OCI-LY1 (cell line): ENCODE results near the gene PLXDC1.

ENCODE experiments used
- H2AFZ ChIP-seq: fragments of 200-600 bp; sonication (generic), shearing (Covaris generic); 2 replicates; pipeline ENCODE4 v1.6.0; 2014; ENCODE audit warnings: antibody characterized with exemption, mild to moderate bottlenecking, low read length
- H3F3A ChIP-seq: fragments of 200-600 bp; sonication (generic), shearing (Covaris generic); 2 replicates; pipeline ENCODE4 v1.6.0; 2014; ENCODE audit warnings: mild to moderate bottlenecking, antibody characterized with exemption, low read length, moderate library complexity; ENCODE audit not compliant: insufficient read depth
- H3K27ac ChIP-seq: fragments of 200-600 bp; sonication (generic); 2 replicates; pipeline ENCODE4 v1.5.1; 2014; ENCODE audit warnings: low read length, mixed run types, mild to moderate bottlenecking, low read depth; ENCODE audit not compliant: poor library complexity, severe bottlenecking
- H3K27me3 ChIP-seq: fragments of 200-600 bp; sonication (generic); 2 replicates; pipeline ENCODE4 v1.6.0; 2014; ENCODE audit warnings: antibody characterized with exemption, mild to moderate bottlenecking, low read length, moderate library complexity; ENCODE audit not compliant: insufficient read depth
- H3K36me3 ChIP-seq: fragments of 200-600 bp; sonication (generic); 2 replicates; pipeline ENCODE4 v1.6.1; 2014; ENCODE audit warnings: mild to moderate bottlenecking, antibody characterized with exemption, low read length, moderate library complexity, mixed read lengths; ENCODE audit not compliant: insufficient read depth
- H3K4me1 ChIP-seq: fragments of 200-600 bp; sonication (generic); 2 replicates; pipeline ENCODE4 v1.5.1; 2014; ENCODE audit warnings: mild to moderate bottlenecking, low read length, moderate library complexity; ENCODE audit not compliant: insufficient read depth, severe bottlenecking
- H3K4me2 ChIP-seq: fragments of 200-600 bp; sonication (generic), shearing (Covaris generic); 2 replicates; pipeline ENCODE4 v1.6.1; 2014; ENCODE audit warnings: low read length
- H3K4me3 ChIP-seq: fragments of 200-600 bp; sonication (generic); 2 replicates; pipeline ENCODE4 v1.5.1; 2014; ENCODE audit warnings: low read length, low read depth, mild to moderate bottlenecking, mixed read lengths; ENCODE audit not compliant: poor library complexity, severe bottlenecking
- H3K79me2 ChIP-seq: fragments of 200-600 bp; shearing (Covaris generic); 2 replicates; pipeline ENCODE4 v1.6.1; 2016; ENCODE audit warnings: mixed run types, low read length, mixed read lengths; ENCODE audit not compliant: insufficient read depth
- H3K9ac ChIP-seq: fragments of 200-600 bp; sonication (generic), shearing (Covaris generic); 2 replicates; pipeline ENCODE4 v1.6.1; 2014; ENCODE audit warnings: mild to moderate bottlenecking, low read length, mixed read lengths
- H3K9me2 ChIP-seq: fragments of 200-600 bp; sonication (generic), shearing (Covaris generic); 2 replicates; pipeline ENCODE4 v1.6.1; 2014; ENCODE audit warnings: low read depth, mild to moderate bottlenecking, low read length, mixed read lengths
- H3K9me3 ChIP-seq: fragments of 200-600 bp; shearing (Covaris generic); 2 replicates; pipeline ENCODE4 v1.6.1; 2014; ENCODE audit warnings: low read length, mixed read lengths
- H4K20me1 ChIP-seq: fragments of 200-600 bp; sonication (generic), shearing (Covaris generic); 2 replicates; pipeline ENCODE4 v1.6.0; 2016; ENCODE audit warnings: mild to moderate bottlenecking, low read length; ENCODE audit not compliant: insufficient read depth
- CTCF ChIP-seq: fragments of 200-600 bp; sonication (generic), shearing (Covaris generic); IDR thresholded peaks from 2 replicates; pipeline ENCODE4 v1.5.1; 2017; ENCODE audit warnings: mild to moderate bottlenecking, antibody characterized with exemption, low read length, moderate library complexity, mixed read lengths
- EZH2 ChIP-seq: fragments of 200-600 bp; sonication (generic), shearing (Covaris generic); IDR thresholded peaks from 2 replicates; pipeline ENCODE4 v1.8.0; 2017; ENCODE audit warnings: borderline replicate concordance, mixed run types, mild to moderate bottlenecking, antibody characterized with exemption, low read length, moderate library complexity, mixed read lengths

PLXDC1 gene

DNA sequence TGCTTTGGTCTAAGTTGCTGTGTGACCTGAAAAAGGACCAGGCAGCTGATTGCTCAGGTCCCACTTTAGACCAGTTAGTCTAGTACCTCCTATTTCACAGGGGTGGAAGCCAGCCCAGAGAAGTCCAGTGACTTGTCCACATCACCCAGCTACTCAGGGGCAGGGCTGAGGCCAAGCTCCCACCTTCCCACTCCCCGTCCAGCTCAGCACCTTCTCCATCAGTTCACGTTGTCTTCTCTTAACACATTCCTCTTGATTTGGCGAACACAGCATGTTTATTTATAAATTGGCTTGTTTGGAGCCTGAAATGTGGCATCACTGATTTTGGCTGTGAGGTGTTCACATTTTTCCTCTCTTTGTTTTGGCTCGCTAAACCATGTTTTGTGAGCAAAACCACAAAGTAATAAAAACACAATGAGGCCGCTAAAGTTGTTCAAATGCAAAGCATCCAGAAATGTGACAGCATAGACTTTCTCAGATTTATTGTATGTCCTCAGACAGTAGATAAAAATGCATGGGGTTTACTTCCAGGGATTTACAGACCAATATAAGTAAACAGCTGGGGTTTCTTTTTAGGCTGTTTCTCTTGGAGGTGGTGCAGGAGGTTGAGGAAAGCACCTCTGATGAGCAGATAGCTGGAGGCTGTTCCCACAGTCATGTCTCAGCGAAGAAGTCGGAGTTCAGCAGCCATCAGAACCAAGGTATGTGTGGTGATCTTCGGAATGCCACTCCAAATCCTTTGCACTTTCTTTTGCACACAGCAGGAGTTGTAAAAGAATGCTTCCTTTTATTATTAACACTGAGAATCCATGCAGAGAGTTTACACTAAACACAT, 88.4 kb downstream of the PLXDC1 start:
- Histone ChIP-seq H3K4me2 (no peak overlapping the region), H3K9me2 (no peaks in the 10 kb centered on the region), H3K27me3 (peaks cover 4% of the 10 kb centered on the region; the same call in 1 of the 2 replicates), H3K9ac (no peak overlapping the region), H3F3A (no peaks in the 10 kb centered on the region), H3K79me2 (no peaks in the 10 kb centered on the region), H3K4me1 (no peaks in the 10 kb centered on the region), H3K36me3 (no peaks in the 10 kb centered on the region), H3K4me3 (no peak overlapping the region), H2AFZ (no peak overlapping the region), H3K9me3 (no peaks in the 10 kb centered on the region), H3K27ac (no peak overlapping the region), H4K20me1 (no peaks in the 10 kb centered on the region)
- TF ChIP-seq CTCF, result no peak
- no peak for TF ChIP-seq EZH2

GRCh38 chr17:39058524-39058923, 92.9 kb downstream of the PLXDC1 start:
- no peaks in the 10 kb centered on the region for H3K9me2 ChIP-seq
- H3K36me3 ChIP-seq, result no peaks in the 10 kb centered on the region
- H3F3A ChIP-seq, result no peaks in the 10 kb centered on the region
- H3K27me3 ChIP-seq, result peaks cover 6% of the 10 kb centered on the region; the same call in 1 of the 2 replicates
- no peaks in the 10 kb centered on the region for H4K20me1 ChIP-seq
- no peak overlapping the region for H3K9ac ChIP-seq
- TF ChIP-seq EZH2 (no peak), CTCF (no peak)
- H3K4me3 ChIP-seq, result no peak overlapping the region
- H3K27ac ChIP-seq, result no peak overlapping the region
- H3K4me1 ChIP-seq, result peaks cover 13% of the 10 kb centered on the region
- H3K9me3 ChIP-seq, result no peaks in the 10 kb centered on the region
- no peak overlapping the region for H3K4me2 ChIP-seq
- H2AFZ ChIP-seq, result no peak overlapping the region
- H3K79me2 ChIP-seq, result no peaks in the 10 kb centered on the region

- H3K4me1 ChIP-seq, result peaks cover 13% of the 10 kb centered on the region
- peaks cover 8% of the 10 kb centered on the region; the same call in 1 of the 2 replicates for H3K27me3 ChIP-seq
- H3K36me3 ChIP-seq, result no peaks in the 10 kb centered on the region
- no peaks in the 10 kb centered on the region for H3K9me3 ChIP-seq
- no peaks in the 10 kb centered on the region for H3F3A ChIP-seq
- H3K4me2 ChIP-seq, result peak overlapping the region; percentile 71
- H3K4me3 ChIP-seq, result peak overlapping the region; percentile 66
- TF ChIP-seq CTCF (no peak), EZH2 (no peak)
- H3K79me2 ChIP-seq, result no peaks in the 10 kb centered on the region
- H3K9ac ChIP-seq, result peak overlapping the region; percentile 64
- H2AFZ ChIP-seq, result no peak overlapping the region
- H3K9me2 ChIP-seq, result no peaks in the 10 kb centered on the region
- no peaks in the 10 kb centered on the region for H4K20me1 ChIP-seq
- H3K27ac ChIP-seq, result no peak overlapping the region
These were observed 93.7 kb downstream of the PLXDC1 start for GRCh38 chr17:39057701-39058206.
